Measurements from ENCODE around the gene ABCB8.

- no peak for TF ChIP-seq CTCF (IDR thresholded peaks at IDR 0.05; ENCODE audit: low read depth, low read length, missing input control)
- TF ChIP-seq MAX (IDR thresholded peaks at IDR 0.05): no peak
- no peak for TF ChIP-seq EGR1 (IDR thresholded peaks at IDR 0.05; ENCODE audit: low read depth in 2 of 2)
- TF ChIP-seq REST (IDR thresholded peaks at IDR 0.05): no peak
- TF ChIP-seq ZBTB33 (IDR thresholded peaks at IDR 0.05): no peak
- TF ChIP-seq SP1 (IDR thresholded peaks at IDR 0.05): no peak
- no peak for TF ChIP-seq YY1 (IDR thresholded peaks at IDR 0.05)
Measured at GRCh38 chr7:151083071-151083823, 55.0 kb downstream of the ABCB8 start, which contains the start of gene TMUB1.

Measured in liver (tissue), 3 donors.